HFF-Myc (cell line): Measurements from ENCODE around the gene G2E3.
"Not testable (repeated sequence)": the region's sequence is repeated elsewhere in the genome, so short reads cannot be mapped to it uniquely, and the experiment has no call there.

Source experiments
- DNase-seq: peaks from one replicate; pipeline ENCODE4 v3.0.0-alpha.2; 2011; ENCODE audit warnings: low read depth; ENCODE audit errors: extremely low read depth
- H3K4me3 ChIP-seq: replicated peaks from 2 replicates; pipeline ENCODE4 v1.5.1; 2011; ENCODE audit warnings: low read depth, mild to moderate bottlenecking, control low read depth, low read length
- CTCF ChIP-seq: IDR thresholded peaks from 2 replicates; pipeline ENCODE4 v1.5.1; 2012; ENCODE audit warnings: mild to moderate bottlenecking, low read depth, low read length, control low read depth; ENCODE audit errors: missing control alignments

The G2E3 gene

GRCh38 chr14:30620178-30620577, 61.2 kb downstream of the G2E3 start:
- no peak overlapping the region for H3K4me3 ChIP-seq
- no peak for TF ChIP-seq CTCF
- DNase-seq: no peak

GRCh38 chr14:30621354-30621939, 62.5 kb downstream of the G2E3 start:
- TF ChIP-seq CTCF: no peak
- no peak for DNase-seq
- H3K4me3 ChIP-seq: peak overlapping the region; percentile 94

GRCh38 chr14:30621940-30622830, 63.2 kb downstream of the G2E3 start, which contains the start of gene SCFD1:
Gene SCFD1 (plus strand): TSS chr14:30622319. CDS start chr14:30622339, 20 bp downstream.
- peak within 1 kb of the TSS; percentile 94 for H3K4me3 ChIP-seq
- DNase-seq: peak; percentile 69
- TF ChIP-seq CTCF: no peak

GRCh38 chr14:30623412-30624131, 64.6 kb downstream of the G2E3 start:
- TF ChIP-seq CTCF: no peak
- peak overlapping the region; percentile 94 for H3K4me3 ChIP-seq

GRCh38 chr14:30624132-30624423, 65.1 kb downstream of the G2E3 start:
- H3K4me3 ChIP-seq: peak overlapping the region; percentile 2; the same call in 1 of the 2 replicates
- TF ChIP-seq CTCF: no peak
- DNase-seq: no peak

More at GRCh38 chr14:30623412-30624131, 64.6 kb downstream of the G2E3 start:
- DNase-seq: no peak

- DNase-seq: no peak
Observed at GRCh38 chr14:30625533-30625932, 66.6 kb downstream of the G2E3 start.

DNA sequence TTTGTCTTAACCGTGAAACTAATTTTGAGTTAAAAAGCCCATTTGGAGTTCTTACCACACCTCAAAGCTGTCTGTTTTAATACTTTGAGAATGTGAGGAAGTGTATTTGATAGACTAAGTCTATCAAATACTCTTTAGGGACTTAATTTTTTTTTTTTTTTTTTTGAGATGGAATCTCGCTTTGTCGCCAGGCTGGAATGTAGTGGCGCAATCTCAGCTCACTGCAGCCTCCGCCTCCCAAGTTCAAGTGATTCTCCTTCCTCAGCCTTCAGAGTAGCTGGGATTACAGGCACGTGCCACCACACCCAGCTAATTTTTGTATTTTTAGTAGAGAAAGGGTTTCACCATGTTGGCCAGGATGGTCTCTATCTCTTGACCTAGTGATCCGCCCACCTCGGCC, 70.5 kb downstream of the G2E3 start:
- not testable (repeated sequence) for H3K4me3 ChIP-seq, DNase-seq

More at GRCh38 chr14:30625533-30625932, 66.6 kb downstream of the G2E3 start:
- TF ChIP-seq CTCF: no peak
- H3K4me3 ChIP-seq: no peak overlapping the region
